HG02884 (cell line): ENCODE results near the gene CDC6.
"Not testable (repeated sequence)": the region's sequence is repeated elsewhere in the genome, so short reads cannot be mapped to it uniquely, and the experiment has no call there.

Source experiments
- ATAC-seq: cut with Tn5 transposase; IDR thresholded peaks from one replicate; pipeline ENCODE4 v1.9.1; 2021; ENCODE audit warnings: mild to moderate bottlenecking, moderate library complexity; ENCODE audit not compliant: unreplicated experiment

CDC6 gene

GRCh38 chr17:40286473-40286872, 1.2 kb upstream of the CDC6 start:
- ATAC-seq, result no peak

GRCh38 chr17:40287159-40287493, 553 bp upstream of the CDC6 start:
- no peak for ATAC-seq

- ATAC-seq, result no peak
These were observed 3.1 kb downstream of the CDC6 start for GRCh38 chr17:40290629-40291280.

- no peak for ATAC-seq
These were observed 3.6 kb downstream of the CDC6 start for GRCh38 chr17:40291281-40291664.

GRCh38 chr17:40293363-40293762, 5.7 kb downstream of the CDC6 start:
- ATAC-seq, result no peak

- no peak for ATAC-seq
These were observed 8.1 kb downstream of the CDC6 start for GRCh38 chr17:40295488-40296436.

- no peak for ATAC-seq
These were observed 9.8 kb downstream of the CDC6 start for GRCh38 chr17:40297511-40297910.

- no peak for ATAC-seq
These were observed 11.0 kb downstream of the CDC6 start for GRCh38 chr17:40298726-40299125.

- ATAC-seq, result not testable (repeated sequence)
These were observed 11.6 kb downstream of the CDC6 start for GRCh38 chr17:40299159-40299757.

GRCh38 chr17:40301315-40301714, 13.6 kb downstream of the CDC6 start:
- no peak for ATAC-seq

GRCh38 chr17:40303009-40303657, 15.5 kb downstream of the CDC6 start:
- ATAC-seq, result no peak

GRCh38 chr17:40303708-40304551, 16.3 kb downstream of the CDC6 start:
- no peak for ATAC-seq

GRCh38 chr17:40304552-40304863, 16.8 kb downstream of the CDC6 start:
- not testable (repeated sequence) for ATAC-seq

- ATAC-seq, result not testable (repeated sequence)
These were observed 17.2 kb downstream of the CDC6 start for GRCh38 chr17:40304866-40305265.

- ATAC-seq, result no peak
These were observed 18.7 kb downstream of the CDC6 start for GRCh38 chr17:40306395-40306794.

- ATAC-seq, result no peak
These were observed 19.5 kb downstream of the CDC6 start for GRCh38 chr17:40307001-40307730.

- ATAC-seq, result no peak
These were observed 20.1 kb downstream of the CDC6 start for GRCh38 chr17:40307740-40308239.

- no peak for ATAC-seq
These were observed 21.6 kb downstream of the CDC6 start, which contains the start of gene RARA for GRCh38 chr17:40309031-40309948. TSS of gene RARA (plus strand) at chr17:40309180. CDS start at chr17:40331219, 22,039 bp downstream.
